ENCODE data around the gene TLE4. TPM values are rescaled to one million over a fixed set of nuclear protein-coding genes. Genes with fewer than 3 reads are reported as not detected.

Gene TLE4
- polyA plus RNA-seq, 3 donors, result 21.0 to 107 (median 21.7) TPM

GRCh38 chr9:79644048-79644447 is 72.3 kb downstream of the TLE4 start:
- peaks cover 80% of the 10 kb centered on the region for H3K79me2 ChIP-seq (ENCODE audit: insufficient read depth, low read length)
- H3K27ac ChIP-seq (ENCODE audit: low read depth in 1 of 2, low read length in 2 of 2), result no peak overlapping the region
- H3K27me3 ChIP-seq (ENCODE audit: control insufficient read depth in 2 of 2, insufficient read depth in 2 of 2, low read length in 2 of 2), result no peaks in the 10 kb centered on the region
- H2AFZ ChIP-seq (ENCODE audit: insufficient read depth, low read depth, low read length, poor library complexity, severe bottlenecking), result no peak overlapping the region
- Mint-ChIP-seq H3K9me3 (peaks cover 8 to 17% (median 11%) of the 10 kb centered on the region in 7 donors), H3K27ac (peak overlapping the region in 3 of 7 donors; percentile 44 to 51 (median 47)), H3K4me1 (peaks cover 12% of the 10 kb centered on the region), H3K27me3 (ENCODE audit: low read depth in 3 of 3) (no peaks in the 10 kb centered on the region), H3K4me3 (no peak overlapping the region), H3K36me3 (peaks cover 36 to 42% of the 10 kb centered on the region in 2 donors)
- TF ChIP-seq CTCF (IDR thresholded peaks at IDR 0.05), result no peak
- 90% methylated on average over 2 of the region's 6 CpGs for WGBS (ENCODE audit: insufficient coverage)
- no peak overlapping the region for H3K4me3 ChIP-seq (replicated peaks in 1 of 3; ENCODE audit: low read depth in 2 of 3, low read length in 3 of 3)
- intact Hi-C loops (cut with micrococcal nuclease), result no loop called here
- peak in 1 of 3 donors; percentile 11 for DNase-seq
- H3K9ac ChIP-seq (ENCODE audit: insufficient read depth, low read length, poor library complexity, severe bottlenecking), result no peak overlapping the region
- H3K4me2 ChIP-seq (replicated peaks; ENCODE audit: extremely low read depth, low read length, poor library complexity, severe bottlenecking), result no peak overlapping the region
- H4K20me1 ChIP-seq (ENCODE audit: insufficient read depth, low read length), result peaks cover 84% of the 10 kb centered on the region
- peaks cover 12 to 29% of the 10 kb centered on the region in 2 donors for H3K36me3 ChIP-seq (replicated peaks in 1 of 2; ENCODE audit: control insufficient read depth in 1 of 2, insufficient read depth in 2 of 2, low read length in 2 of 2)
- no peaks in the 10 kb centered on the region for H3K4me1 ChIP-seq (ENCODE audit: control insufficient read depth in 1 of 2, insufficient read depth in 2 of 2, low read length in 2 of 2)
- peaks cover 9 to 11% of the 10 kb centered on the region in 2 donors for H3K9me3 ChIP-seq (replicated peaks in 1 of 2; ENCODE audit: control insufficient read depth in 1 of 2, insufficient read depth in 1 of 2, low read length in 2 of 2)

- Histone ChIP-seq H3K79me2 (ENCODE audit: insufficient read depth, low read length) (peaks cover 80% of the 10 kb centered on the region), H3K9me3 (replicated peaks in 1 of 2; ENCODE audit: control insufficient read depth in 1 of 2, insufficient read depth in 1 of 2, low read length in 2 of 2) (peaks cover 9 to 11% of the 10 kb centered on the region in 2 donors), H3K27me3 (ENCODE audit: control insufficient read depth in 2 of 2, insufficient read depth in 2 of 2, low read length in 2 of 2) (no peaks in the 10 kb centered on the region), H3K4me3 (replicated peaks in 1 of 3; ENCODE audit: low read depth in 2 of 3, low read length in 3 of 3) (no peak overlapping the region), H3K4me1 (ENCODE audit: control insufficient read depth in 1 of 2, insufficient read depth in 2 of 2, low read length in 2 of 2) (no peaks in the 10 kb centered on the region), H3K36me3 (replicated peaks in 1 of 2; ENCODE audit: control insufficient read depth in 1 of 2, insufficient read depth in 2 of 2, low read length in 2 of 2) (peaks cover 12 to 29% of the 10 kb centered on the region in 2 donors), H3K27ac (ENCODE audit: low read depth in 1 of 2, low read length in 2 of 2) (peak overlapping the region in 1 of 2 donors; percentile 26), H3K9ac (ENCODE audit: insufficient read depth, low read length, poor library complexity, severe bottlenecking) (no peak overlapping the region), H2AFZ (ENCODE audit: insufficient read depth, low read depth, low read length, poor library complexity, severe bottlenecking) (no peak overlapping the region), H3K4me2 (replicated peaks; ENCODE audit: extremely low read depth, low read length, poor library complexity, severe bottlenecking) (no peak overlapping the region), H4K20me1 (ENCODE audit: insufficient read depth, low read length) (peaks cover 84% of the 10 kb centered on the region)
- WGBS (ENCODE audit: insufficient coverage), result 100% methylated on average over 2 of the region's 4 CpGs
- peak overlapping the region in 1 of 7 donors; percentile 25 for H3K27ac Mint-ChIP-seq
- peaks cover 8 to 17% (median 11%) of the 10 kb centered on the region in 7 donors for H3K9me3 Mint-ChIP-seq
- no peak overlapping the region for H3K4me3 Mint-ChIP-seq
- H3K4me1 Mint-ChIP-seq, result peaks cover 12% of the 10 kb centered on the region
- no peak for TF ChIP-seq CTCF (IDR thresholded peaks at IDR 0.05)
- peaks cover 36 to 42% of the 10 kb centered on the region in 2 donors for H3K36me3 Mint-ChIP-seq
- H3K27me3 Mint-ChIP-seq (ENCODE audit: low read depth in 3 of 3), result no peaks in the 10 kb centered on the region
- DNase-seq, result no peak
- intact Hi-C loops (cut with micrococcal nuclease), result no loop called here
Observed at GRCh38 chr9:79644601-79645000, 72.8 kb downstream of the TLE4 start.

Measured in CD14-positive monocyte (primary cell).